ENCODE results near the gene MYOF.

MYOF gene

DNA sequence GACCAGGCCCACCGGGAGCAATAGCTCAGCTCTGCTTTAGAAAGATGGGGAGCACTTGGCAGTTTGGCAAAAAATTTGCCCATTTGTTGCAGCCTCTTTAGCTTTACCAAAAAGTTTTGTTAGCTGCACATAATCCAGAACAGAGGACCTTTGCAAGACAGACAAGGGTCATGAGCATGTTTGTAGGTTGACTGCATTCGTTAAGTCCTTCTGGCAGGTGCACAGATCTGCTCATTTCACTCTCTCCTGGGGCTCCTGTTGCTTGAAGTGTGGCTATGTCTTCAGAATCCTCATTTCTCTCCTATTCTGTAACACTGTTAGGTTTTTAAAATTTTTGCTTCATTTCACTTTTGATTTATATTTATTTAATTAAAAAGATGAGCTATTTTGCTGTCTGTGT lies 96.8 kb downstream of the MYOF start:
- H3K9ac ChIP-seq = no peak overlapping the region
- TF ChIP-seq, protein P1, sequence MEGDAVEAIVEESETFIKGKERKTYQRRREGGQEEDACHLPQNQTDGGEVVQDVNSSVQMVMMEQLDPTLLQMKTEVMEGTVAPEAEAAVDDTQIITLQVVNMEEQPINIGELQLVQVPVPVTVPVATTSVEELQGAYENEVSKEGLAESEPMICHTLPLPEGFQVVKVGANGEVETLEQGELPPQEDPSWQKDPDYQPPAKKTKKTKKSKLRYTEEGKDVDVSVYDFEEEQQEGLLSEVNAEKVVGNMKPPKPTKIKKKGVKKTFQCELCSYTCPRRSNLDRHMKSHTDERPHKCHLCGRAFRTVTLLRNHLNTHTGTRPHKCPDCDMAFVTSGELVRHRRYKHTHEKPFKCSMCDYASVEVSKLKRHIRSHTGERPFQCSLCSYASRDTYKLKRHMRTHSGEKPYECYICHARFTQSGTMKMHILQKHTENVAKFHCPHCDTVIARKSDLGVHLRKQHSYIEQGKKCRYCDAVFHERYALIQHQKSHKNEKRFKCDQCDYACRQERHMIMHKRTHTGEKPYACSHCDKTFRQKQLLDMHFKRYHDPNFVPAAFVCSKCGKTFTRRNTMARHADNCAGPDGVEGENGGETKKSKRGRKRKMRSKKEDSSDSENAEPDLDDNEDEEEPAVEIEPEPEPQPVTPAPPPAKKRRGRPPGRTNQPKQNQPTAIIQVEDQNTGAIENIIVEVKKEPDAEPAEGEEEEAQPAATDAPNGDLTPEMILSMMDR (conservative IDR thresholded peaks at IDR 0.05; ENCODE audit: low read depth, low read length) = no peak
- no peak overlapping the region for H3K4me3 ChIP-seq (IDR thresholded peaks at IDR 0.05; ENCODE audit: insufficient read depth, low read depth, low read length)
- no peaks in the 10 kb centered on the region for H3K27me3 ChIP-seq (ENCODE audit: insufficient read depth, low read depth)
- no peaks in the 10 kb centered on the region for H3K36me3 ChIP-seq (ENCODE audit: insufficient read depth)
- H2AFZ ChIP-seq (ENCODE audit: low read depth) = no peak overlapping the region
- peaks cover 3% of the 10 kb centered on the region for H3K4me1 ChIP-seq (ENCODE audit: low read depth, poor library complexity, severe bottlenecking)
- H3K27ac ChIP-seq = no peak overlapping the region
- H3K4me2 ChIP-seq = no peak overlapping the region
- H3K79me2 ChIP-seq (ENCODE audit: insufficient read depth, low read depth) = no peaks in the 10 kb centered on the region
- H4K20me1 ChIP-seq (ENCODE audit: insufficient read depth) = no peaks in the 10 kb centered on the region

DNA sequence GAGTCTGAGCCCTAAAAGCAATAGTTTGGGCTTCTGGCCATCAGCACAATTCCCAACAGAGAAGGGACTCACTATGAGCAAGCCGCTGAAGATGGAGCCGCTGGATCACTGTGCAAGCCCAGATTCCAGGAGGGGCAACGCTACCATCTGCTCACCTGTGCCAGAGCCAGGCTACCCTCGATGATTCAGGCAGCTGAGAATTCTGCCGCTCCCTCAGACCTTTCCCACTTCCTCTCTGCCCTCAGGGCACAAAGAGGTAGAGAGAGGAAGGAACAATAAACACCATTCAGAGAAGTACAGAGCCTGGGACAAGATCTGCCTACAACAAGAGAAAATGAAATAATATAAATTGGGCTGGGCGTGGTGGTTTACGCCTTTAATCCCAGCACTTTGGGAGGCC lies 98.1 kb downstream of the MYOF start:
- Histone ChIP-seq H3K4me1 (ENCODE audit: low read depth, poor library complexity, severe bottlenecking) (peaks cover 3% of the 10 kb centered on the region), H2AFZ (ENCODE audit: low read depth) (no peak overlapping the region), H3K4me2 (no peak overlapping the region), H3K27ac (no peak overlapping the region), H3K9ac (no peak overlapping the region), H3K36me3 (ENCODE audit: insufficient read depth) (no peaks in the 10 kb centered on the region), H3K79me2 (ENCODE audit: insufficient read depth, low read depth) (no peaks in the 10 kb centered on the region), H3K4me3 (IDR thresholded peaks at IDR 0.05; ENCODE audit: insufficient read depth, low read depth, low read length) (no peak overlapping the region), H4K20me1 (ENCODE audit: insufficient read depth) (no peaks in the 10 kb centered on the region), H3K27me3 (ENCODE audit: insufficient read depth, low read depth) (no peaks in the 10 kb centered on the region)
- TF ChIP-seq, protein P1 (conservative IDR thresholded peaks at IDR 0.05; ENCODE audit: low read depth, low read length) = no peak

DNA sequence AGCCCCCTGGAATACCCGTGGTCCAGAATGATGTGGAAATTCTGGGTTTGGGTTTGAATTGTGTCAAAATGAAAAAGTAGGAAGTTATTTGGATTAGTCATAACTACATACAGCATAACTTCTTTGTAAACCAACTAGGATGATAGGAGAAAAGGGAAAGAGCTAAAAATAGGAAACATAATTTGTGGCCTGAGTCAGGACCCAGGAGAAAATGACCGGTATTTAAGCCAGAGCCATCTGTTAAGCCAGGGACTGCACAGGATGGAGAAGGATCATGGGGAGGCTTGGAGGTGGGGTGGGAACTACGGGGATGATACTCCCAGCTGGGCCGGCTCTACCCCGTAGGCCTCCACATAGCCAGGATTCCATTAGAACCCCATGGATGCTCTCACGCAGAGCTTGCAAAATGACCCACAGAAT lies 98.6 kb downstream of the MYOF start:
- Histone ChIP-seq H3K4me1 (ENCODE audit: low read depth, poor library complexity, severe bottlenecking) (peaks cover 3% of the 10 kb centered on the region), H4K20me1 (ENCODE audit: insufficient read depth) (no peaks in the 10 kb centered on the region), H3K9ac (no peak overlapping the region), H3K27me3 (ENCODE audit: insufficient read depth, low read depth) (no peaks in the 10 kb centered on the region), H3K4me2 (no peak overlapping the region), H3K27ac (no peak overlapping the region), H3K4me3 (IDR thresholded peaks at IDR 0.05; ENCODE audit: insufficient read depth, low read depth, low read length) (no peak overlapping the region), H2AFZ (ENCODE audit: low read depth) (no peak overlapping the region), H3K36me3 (ENCODE audit: insufficient read depth) (no peaks in the 10 kb centered on the region), H3K79me2 (ENCODE audit: insufficient read depth, low read depth) (no peaks in the 10 kb centered on the region)
- TF ChIP-seq, protein P1 (conservative IDR thresholded peaks at IDR 0.05; ENCODE audit: low read depth, low read length) = no peak

DNA sequence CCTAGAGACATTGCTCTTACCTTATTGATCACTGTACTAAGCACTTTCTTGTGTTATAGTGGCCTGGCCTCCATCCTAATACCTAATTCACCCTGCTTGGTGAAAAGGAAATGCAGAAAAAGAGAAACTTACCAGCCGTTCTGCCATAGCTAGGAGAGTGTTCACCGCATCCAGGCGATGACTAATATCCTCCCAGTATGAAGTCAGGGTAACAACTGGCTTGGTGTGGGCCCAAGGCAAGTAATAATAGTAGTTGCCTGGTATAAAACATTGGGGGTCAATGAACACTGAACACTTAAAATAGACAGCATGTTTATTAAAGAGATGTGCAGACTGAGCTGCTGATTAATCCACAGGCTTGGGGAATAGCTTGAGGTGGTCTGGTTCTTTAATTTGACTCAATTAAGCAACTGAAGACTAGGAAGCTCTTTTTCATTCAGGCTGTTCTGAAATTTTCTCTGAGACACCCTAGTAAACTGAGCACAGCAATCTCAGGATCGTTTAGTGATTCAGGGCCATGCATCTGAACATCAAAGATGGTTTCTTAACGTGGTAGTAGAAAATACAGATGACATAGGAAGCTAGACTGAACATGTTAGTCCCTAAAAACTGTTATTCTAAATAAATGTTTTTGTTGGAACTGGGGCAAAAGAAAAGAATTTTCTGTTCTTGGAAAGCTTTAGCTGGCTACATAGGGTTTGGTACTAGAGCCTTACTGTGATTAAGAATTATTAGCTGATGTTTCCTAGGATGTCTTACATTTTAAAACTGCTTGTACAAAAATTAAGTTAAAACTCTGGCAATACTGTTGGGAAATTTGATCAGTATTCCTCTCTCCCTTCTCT lies 102.2 kb downstream of the MYOF start:
- Histone ChIP-seq H3K4me3 (IDR thresholded peaks at IDR 0.05; ENCODE audit: insufficient read depth, low read depth, low read length) (no peak overlapping the region), H3K27ac (no peak overlapping the region), H2AFZ (ENCODE audit: low read depth) (no peak overlapping the region), H3K27me3 (ENCODE audit: insufficient read depth, low read depth) (no peaks in the 10 kb centered on the region), H3K79me2 (ENCODE audit: insufficient read depth, low read depth) (no peaks in the 10 kb centered on the region), H4K20me1 (ENCODE audit: insufficient read depth) (no peaks in the 10 kb centered on the region), H3K36me3 (ENCODE audit: insufficient read depth) (no peaks in the 10 kb centered on the region), H3K4me2 (no peak overlapping the region), H3K4me1 (ENCODE audit: low read depth, poor library complexity, severe bottlenecking) (peaks cover 7% of the 10 kb centered on the region), H3K9ac (no peak overlapping the region)
- TF ChIP-seq, protein P1 (conservative IDR thresholded peaks at IDR 0.05; ENCODE audit: low read depth, low read length) = no peak
